ENCODE data around the gene CD320. TPM values are rescaled to one million over a fixed set of nuclear protein-coding genes. Genes with fewer than 3 reads are reported as not detected.
A peak's percentile ranks its signal among the peaks of the same experiment; 100 is the strongest.
"Not testable (repeated sequence)": the region's sequence is repeated elsewhere in the genome, so short reads cannot be mapped to it uniquely, and the experiment has no call there.

Gene CD320
- total RNA-seq, 1 donor from 2014 or later, result 31.0 TPM

DNA sequence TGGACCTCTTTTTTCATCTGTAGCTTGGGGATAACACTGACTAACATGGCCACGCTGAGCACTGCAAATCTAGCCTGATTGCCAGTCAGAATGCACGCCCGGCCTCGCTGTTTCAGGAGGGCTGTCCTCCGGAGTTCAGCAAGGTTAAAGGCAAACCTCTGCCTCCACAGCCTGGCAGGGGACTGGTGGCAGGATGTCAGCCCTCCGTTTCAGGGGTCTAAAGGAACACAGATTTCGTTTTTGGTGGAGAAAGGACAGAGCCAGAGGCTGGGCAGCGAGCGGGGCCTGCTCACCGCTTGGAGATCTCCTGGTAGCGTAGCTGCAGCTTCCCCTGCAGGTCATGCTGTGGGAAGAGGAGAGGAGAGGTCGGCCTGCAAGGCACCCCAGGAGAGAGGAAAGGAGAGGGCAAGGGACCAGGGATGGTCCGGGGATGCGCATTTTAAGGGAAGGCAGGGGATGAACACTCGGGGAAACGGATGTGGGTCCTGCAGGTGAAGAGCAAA lies 12.5 kb upstream of the CD320 start:
- no peaks in the 10 kb centered on the region for H3K9me3 ChIP-seq
- no peaks in the 10 kb centered on the region for H3K27me3 ChIP-seq (ENCODE audit: low read depth)
- H3K27ac ChIP-seq, result peak overlapping the region; percentile 91
- peak overlapping the region; percentile 97 for H3K4me3 ChIP-seq
- intact Hi-C loops (cut with DNase I), result no loop called here
- TF ChIP-seq CTCF (IDR thresholded peaks at IDR 0.05), result no peak
- ATAC-seq (peak; percentile 15 to 17), DNase-seq (no peak)
- H3K4me1 ChIP-seq, result peaks cover 45% of the 10 kb centered on the region
- peaks cover 47% of the 10 kb centered on the region for H3K36me3 ChIP-seq

DNA sequence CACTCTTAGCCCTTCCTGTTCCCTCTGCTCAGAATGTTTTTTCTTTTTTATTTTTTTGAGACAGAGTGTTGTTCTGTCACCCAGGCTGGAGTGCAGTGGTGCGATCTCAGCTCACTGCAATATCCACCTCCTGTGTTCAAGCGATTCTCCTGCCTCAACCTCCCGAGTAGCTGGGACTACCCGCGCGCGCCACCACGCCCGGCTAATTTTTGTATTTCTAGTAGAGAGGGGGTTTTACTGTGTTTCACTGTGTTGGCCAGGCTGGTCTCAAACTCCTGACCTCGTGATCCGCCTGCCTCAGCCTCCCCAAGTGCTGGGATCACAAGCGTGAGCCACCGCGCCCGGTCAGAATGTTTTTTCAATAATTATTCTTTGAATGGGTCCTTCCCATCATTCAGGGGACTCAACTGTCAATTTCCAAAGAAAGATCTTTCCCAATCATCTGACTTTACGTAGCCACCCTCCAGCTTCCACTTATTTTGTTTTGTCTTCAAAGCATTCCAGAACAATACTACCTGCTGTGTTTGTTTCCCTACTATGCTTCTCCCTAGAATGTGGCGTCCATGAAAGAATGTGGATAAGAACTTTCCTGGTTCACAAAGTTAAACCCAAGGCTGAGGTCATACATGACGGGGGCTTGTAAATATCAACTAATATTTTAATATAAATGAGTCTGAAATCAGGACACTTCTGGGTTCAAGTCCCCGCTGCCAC lies 11.8 kb upstream of the CD320 start:
- Histone ChIP-seq H3K27me3 (ENCODE audit: low read depth) (no peaks in the 10 kb centered on the region), H3K36me3 (peaks cover 53% of the 10 kb centered on the region), H3K4me1 (peaks cover 44% of the 10 kb centered on the region), H3K9me3 (no peaks in the 10 kb centered on the region), H3K4me3 (peak overlapping the region; percentile 97), H3K27ac (peak overlapping the region; percentile 91)
- no peak for DNase-seq
- intact Hi-C loops (cut with DNase I), result no loop called here
- ATAC-seq, result no peak
- TF ChIP-seq CTCF (IDR thresholded peaks at IDR 0.05), result no peak

DNA sequence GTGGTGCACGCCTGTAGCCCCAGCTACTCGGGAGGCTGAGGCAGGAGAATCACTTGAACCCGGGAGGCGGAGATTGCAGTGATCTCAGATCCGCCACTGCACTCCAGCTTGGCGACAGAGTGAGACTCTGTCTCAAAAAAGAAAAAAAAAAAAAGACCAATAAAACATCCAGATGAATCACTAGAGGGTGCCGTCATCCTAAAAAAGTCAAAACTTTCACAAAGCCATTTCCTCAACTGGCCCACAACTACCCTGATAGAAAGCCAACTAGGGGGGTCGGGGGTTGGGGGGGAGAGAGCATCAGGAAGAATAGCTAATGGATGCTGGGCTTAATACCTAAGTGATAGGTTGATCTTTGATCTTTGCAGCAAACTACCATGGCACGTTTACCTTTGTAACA lies 10.7 kb upstream of the CD320 start:
- Histone ChIP-seq H3K36me3 (peaks cover 53% of the 10 kb centered on the region), H3K4me1 (peaks cover 33% of the 10 kb centered on the region)
- H3K27me3 ChIP-seq (ENCODE audit: low read depth); H3K4me3 ChIP-seq; H3K27ac ChIP-seq; ATAC-seq; intact Hi-C loops (cut with DNase I); DNase-seq; H3K9me3 ChIP-seq: not testable (repeated sequence)

- peaks cover 52% of the 10 kb centered on the region for H3K36me3 ChIP-seq
- no peaks in the 10 kb centered on the region for H3K9me3 ChIP-seq
- no peak for TF ChIP-seq CTCF (IDR thresholded peaks at IDR 0.05)
- no peak overlapping the region for H3K27ac ChIP-seq
- H3K4me1 ChIP-seq, result peaks cover 26% of the 10 kb centered on the region
- no peak overlapping the region for H3K4me3 ChIP-seq
- no peaks in the 10 kb centered on the region for H3K27me3 ChIP-seq (ENCODE audit: low read depth)
- DNase-seq (no peak), ATAC-seq (no peak)
- intact Hi-C loops (cut with DNase I), result no loop called here
Observed at GRCh38 chr19:8316351-8317125, 8.4 kb upstream of the CD320 start.

DNA sequence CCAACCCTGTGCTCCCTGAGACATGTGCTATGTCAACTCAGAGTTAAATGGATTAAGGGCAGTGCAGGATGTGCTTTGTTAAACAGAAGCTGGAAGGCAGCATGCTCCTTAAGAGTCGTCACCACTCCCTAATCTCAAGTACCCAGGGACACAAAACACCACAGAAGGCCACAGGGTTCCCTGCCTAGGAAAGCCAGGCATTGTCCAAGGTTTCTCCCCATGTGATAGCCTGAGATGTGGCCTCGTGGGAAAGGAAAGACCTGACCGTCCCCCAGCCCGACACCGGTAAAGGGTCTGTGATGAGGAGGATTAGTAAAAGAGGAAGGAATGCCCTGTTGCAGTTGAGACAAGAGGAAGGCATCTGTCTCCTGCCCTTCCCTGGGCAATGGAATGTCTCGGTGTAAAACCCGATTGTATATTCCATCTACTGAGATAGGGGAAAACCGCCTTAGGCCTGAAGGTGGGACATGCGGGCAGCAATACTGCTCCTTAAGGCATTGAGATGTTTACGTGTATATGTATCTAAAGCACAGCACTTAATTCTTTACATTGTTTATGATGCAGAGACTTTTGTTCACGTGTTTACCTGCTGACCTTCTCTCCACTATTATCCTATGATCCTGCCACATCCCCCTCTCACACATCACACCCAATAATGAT lies 7.0 kb upstream of the CD320 start:
- H3K27me3 ChIP-seq (ENCODE audit: low read depth); H3K9me3 ChIP-seq; ATAC-seq; intact Hi-C loops (cut with DNase I); H3K4me3 ChIP-seq: not testable (repeated sequence)
- DNase-seq, result peak; percentile 16
- Histone ChIP-seq H3K36me3 (peaks cover 66% of the 10 kb centered on the region), H3K4me1 (peaks cover 23% of the 10 kb centered on the region), H3K27ac (peak overlapping the region; percentile 36)

- H3K36me3 ChIP-seq, result peaks cover 59% of the 10 kb centered on the region
- no peak for ATAC-seq
- no peaks in the 10 kb centered on the region for H3K27me3 ChIP-seq (ENCODE audit: low read depth)
- H3K9me3 ChIP-seq, result no peaks in the 10 kb centered on the region
- peaks cover 45% of the 10 kb centered on the region for H3K4me1 ChIP-seq
- peak overlapping the region; percentile 41 for H3K27ac ChIP-seq
- no peak overlapping the region for H3K4me3 ChIP-seq
- DNase-seq, result peak; percentile 52
- no peak for TF ChIP-seq CTCF (IDR thresholded peaks at IDR 0.05)
- intact Hi-C loops (cut with DNase I), result no loop called here
Observed at GRCh38 chr19:8311461-8312260, 3.5 kb upstream of the CD320 start.

Data from lower lobe of right lung (tissue), 2 donors.